Effector memory CD4-positive, alpha-beta T cell (primary cell): ENCODE data around the gene TIMM50.

Experiments
- DNase-seq, 3 donors: peaks; one replicate each; pipeline ENCODE4 v3.0.0-alpha.2; 2020
- H3K27ac ChIP-seq: 2 replicates; pipeline ENCODE4 v1.7.0; 2013; ENCODE audit warnings: mild to moderate bottlenecking, low read length, moderate library complexity; ENCODE audit not compliant: insufficient read depth, poor library complexity, severe bottlenecking
- H3K27me3 ChIP-seq: replicated peaks from 2 replicates; pipeline ENCODE4 v1.7.0; 2013; ENCODE audit warnings: mild to moderate bottlenecking, low read length; ENCODE audit not compliant: insufficient read depth, control insufficient read depth, poor library complexity, severe bottlenecking
- H3K36me3 ChIP-seq: 2 replicates; pipeline ENCODE4 v1.7.0; 2013; ENCODE audit warnings: mild to moderate bottlenecking, low read length, moderate library complexity; ENCODE audit not compliant: control insufficient read depth, insufficient read depth
- H3K4me1 ChIP-seq: 2 replicates; pipeline ENCODE4 v1.7.0; 2013; ENCODE audit warnings: low read length, mild to moderate bottlenecking; ENCODE audit not compliant: control insufficient read depth, insufficient read depth, poor library complexity, severe bottlenecking
- H3K4me3 ChIP-seq: 2 replicates; pipeline ENCODE4 v1.7.0; 2013; ENCODE audit warnings: low read length, low read depth, mild to moderate bottlenecking; ENCODE audit not compliant: insufficient read depth, poor library complexity, severe bottlenecking
- H3K9me3 ChIP-seq: 2 replicates; pipeline ENCODE4 v1.7.0; 2013; ENCODE audit warnings: mild to moderate bottlenecking, low read length, moderate library complexity; ENCODE audit not compliant: control insufficient read depth
- total RNA-seq, 3 donors: gene quantifications; one replicate each; lab custom pipeline; 2026; lab: John Stamatoyannopoulos, UW

Gene TIMM50
- 23.2 to 31.0 (median 28.8) reads per million in 3 donors for total RNA-seq

DNA sequence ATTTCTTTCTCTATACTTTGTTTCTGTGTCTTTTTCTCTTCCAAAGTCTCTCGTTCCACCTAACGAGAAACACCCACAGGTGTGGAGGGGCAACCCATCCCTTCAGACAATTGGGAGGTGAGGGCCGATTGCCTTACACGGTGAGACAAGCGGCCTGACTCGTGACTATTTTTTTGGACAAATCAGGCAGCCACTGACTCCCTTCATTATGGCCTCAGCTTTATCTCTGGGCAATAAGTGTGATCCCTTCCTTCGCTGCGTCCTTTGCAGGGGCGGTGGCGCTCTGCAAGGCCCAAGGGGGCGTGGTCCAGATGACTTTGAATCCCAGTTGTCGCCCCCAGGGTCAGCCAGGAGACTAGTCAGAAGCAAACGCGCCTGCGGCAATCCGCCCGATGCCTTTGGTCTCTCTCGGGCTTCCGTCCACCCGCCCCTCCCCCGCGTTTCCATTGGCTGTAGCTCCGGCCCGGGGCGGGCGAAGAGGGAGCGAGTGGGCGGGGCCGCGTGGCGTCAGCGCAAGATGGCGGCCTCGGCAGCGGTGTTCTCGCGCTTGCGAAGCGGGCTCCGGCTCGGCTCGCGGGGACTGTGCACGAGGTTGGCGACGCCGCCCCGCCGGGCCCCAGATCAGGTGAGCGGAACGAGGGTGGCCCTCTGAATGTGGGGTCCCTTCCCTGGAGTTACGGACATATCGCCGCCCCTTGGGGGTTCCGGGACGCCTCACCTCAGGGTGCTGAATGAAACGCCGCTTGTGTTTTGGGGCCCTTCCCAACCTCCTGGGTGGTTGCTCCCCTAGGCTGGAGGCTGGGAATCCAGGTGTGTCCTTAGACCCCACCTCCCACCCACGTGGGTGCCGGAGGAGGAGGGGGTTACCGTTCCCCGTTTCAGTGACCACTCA, at the start of gene TIMM50:
TSS of gene TIMM50 (plus strand) at position 502 of the 892 bp plus-strand sequence. CDS start at position 518, 16 bp downstream.
- Histone ChIP-seq H3K4me3 (peak within 1 kb of the TSS; percentile 91), H3K4me1 (peaks cover 14% of the 10 kb centered on the region), H3K27ac (peak within 1 kb of the TSS; percentile 79), H3K36me3 (peaks cover 13% of the 10 kb centered on the region), H3K27me3 (no peaks in the 10 kb centered on the region), H3K9me3 (no peaks in the 10 kb centered on the region)
- DNase-seq: peak; percentile 91 to 95 (median 93)

DNA sequence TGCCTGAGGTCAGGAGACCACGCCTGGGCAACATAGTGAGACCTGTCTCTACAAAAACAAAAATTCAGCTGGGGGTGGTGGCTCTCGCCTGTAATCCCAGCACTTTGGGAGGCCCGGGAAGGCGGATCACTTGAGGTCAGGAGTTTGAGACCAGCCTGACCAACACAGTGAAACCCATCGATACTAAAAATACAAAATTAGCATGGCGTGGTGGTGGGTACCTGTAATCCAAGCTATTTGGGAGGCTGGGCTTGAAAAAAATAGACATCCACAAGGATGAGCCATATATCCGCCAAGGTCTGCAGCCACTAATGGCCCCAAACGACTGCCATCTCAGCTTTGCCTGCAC, 48.0 kb upstream of the TIMM50 start:
- Histone ChIP-seq H3K9me3 (no peaks in the 10 kb centered on the region), H3K4me3 (no peak overlapping the region), H3K27ac (no peak overlapping the region), H3K27me3 (no peaks in the 10 kb centered on the region), H3K4me1 (peaks cover 29% of the 10 kb centered on the region), H3K36me3 (peaks cover 27% of the 10 kb centered on the region)
- no peak for DNase-seq

DNA sequence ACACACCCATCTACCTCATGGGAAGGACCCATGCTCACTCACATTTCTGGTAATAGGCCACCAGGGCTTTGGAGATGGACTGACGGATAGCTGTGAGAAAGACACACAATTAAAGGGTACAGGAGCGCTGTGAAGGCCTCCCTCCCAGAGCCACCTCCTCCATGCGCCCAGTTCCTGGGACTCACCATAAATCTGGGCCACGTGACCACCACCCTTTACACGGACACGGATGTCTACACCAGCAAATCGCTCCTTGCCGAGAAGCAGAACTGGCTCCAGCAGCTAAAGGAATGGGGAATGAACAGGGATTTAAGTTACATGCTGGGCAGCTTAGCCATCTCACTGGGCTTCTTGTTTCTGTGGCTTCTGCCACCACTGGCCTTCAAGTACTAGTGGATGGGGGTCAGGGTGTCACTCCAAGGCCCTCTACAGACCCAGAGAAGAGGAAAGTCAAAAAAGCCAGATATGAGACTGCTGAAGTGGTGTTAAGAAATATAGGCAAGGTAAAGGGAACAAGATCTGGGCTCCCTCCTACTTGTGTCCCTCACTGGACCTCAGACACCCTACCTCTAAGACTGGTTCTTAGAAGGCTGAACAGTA, 47.1 kb upstream of the TIMM50 start:
- no peak for DNase-seq
- H3K27ac ChIP-seq: peak overlapping the region; percentile 94
- peaks cover 29% of the 10 kb centered on the region for H3K4me1 ChIP-seq
- peaks cover 27% of the 10 kb centered on the region for H3K36me3 ChIP-seq
- H3K4me3 ChIP-seq: no peak overlapping the region
- H3K9me3 ChIP-seq: no peaks in the 10 kb centered on the region
- no peaks in the 10 kb centered on the region for H3K27me3 ChIP-seq

DNA sequence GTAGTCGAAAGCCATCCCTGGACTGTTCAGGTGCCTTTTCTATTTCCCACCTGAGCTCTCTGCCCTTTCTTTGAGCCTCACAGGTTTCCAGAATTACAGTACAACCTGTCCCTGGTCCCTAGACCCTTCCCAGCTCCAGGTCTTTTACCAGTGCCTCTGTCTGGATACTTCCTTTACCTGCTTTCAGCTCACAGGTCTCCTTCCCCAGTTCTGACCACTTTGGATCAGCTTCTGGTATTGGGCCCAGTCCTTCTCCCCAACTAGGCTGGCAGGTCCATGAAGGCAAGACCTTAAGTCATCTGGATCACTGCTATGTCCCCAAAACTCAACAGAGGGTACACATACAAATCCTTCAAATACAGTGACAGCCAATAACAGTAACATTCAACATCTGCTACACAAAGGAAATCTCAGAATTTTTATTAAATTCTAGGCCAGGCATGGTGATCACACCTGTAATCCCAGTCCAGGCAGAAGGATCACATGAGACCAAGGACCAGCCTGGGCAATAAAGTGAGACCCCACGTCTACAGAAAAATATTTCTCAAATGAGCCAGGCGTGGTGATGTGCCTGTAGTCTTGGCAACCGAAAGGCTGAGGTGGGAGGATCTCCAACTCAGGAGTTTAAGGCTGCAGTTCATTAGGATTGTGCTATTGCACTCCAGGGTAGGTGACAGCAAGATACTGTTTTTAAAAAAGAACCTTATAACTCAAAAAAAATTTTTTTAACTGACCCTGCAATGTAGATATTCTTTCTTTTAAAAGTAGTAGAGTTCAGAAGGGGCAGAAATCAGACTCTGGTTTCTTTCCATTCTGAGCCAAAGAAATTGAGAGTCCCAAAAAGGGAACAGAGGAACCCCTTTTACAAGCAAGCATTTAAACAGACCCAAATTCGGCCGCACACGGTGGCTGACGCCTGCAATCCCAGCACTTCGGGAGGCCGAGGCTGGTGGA, 46.2 kb upstream of the TIMM50 start:
- H3K4me3 ChIP-seq: peak overlapping the region; percentile 93
- peak overlapping the region; percentile 94 for H3K27ac ChIP-seq
- H3K4me1 ChIP-seq: peaks cover 29% of the 10 kb centered on the region
- H3K36me3 ChIP-seq: peaks cover 27% of the 10 kb centered on the region
- H3K9me3 ChIP-seq: no peaks in the 10 kb centered on the region
- no peaks in the 10 kb centered on the region for H3K27me3 ChIP-seq
- DNase-seq: no peak

DNA sequence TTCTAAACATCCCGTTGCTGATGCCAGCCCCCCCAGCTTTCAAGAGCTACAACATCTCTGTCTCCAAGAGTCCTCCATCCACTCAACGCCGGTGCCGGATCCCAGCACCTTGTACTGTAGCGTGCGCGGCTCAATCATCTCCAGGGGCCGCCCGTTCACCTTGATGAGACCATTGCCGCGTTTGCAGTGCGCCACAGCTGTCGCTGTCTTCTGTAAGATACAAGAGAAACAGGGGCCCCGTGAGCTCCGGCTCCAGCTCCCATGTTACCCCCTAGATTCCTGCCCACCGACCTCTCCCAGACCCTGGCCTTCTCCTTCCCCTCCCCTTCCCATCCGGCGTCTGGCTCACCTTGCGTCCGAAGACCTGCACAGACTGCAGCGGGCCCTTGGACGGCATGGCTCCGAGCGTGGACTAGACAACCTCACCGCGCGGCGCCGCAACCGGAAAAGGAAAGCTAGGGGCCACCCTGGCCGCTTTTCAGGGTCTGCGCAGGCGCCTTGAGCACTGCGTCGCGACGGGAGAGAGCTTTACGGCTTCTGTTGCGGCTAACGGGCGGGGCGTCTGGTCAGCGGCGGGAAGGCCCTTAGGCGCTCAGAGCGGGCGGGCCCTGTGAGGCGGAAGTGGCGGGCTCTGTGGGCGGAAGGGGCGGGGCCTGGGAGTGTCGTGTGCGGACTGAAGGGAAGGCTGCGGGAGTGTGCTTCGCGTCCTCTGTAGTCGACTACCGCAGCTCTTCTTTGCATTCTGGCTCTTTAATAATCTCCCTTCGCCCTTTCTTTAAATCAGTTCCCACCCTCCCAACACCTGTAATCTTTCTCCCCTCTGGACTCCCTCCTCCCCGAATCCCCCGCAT, 44.9 kb upstream of the TIMM50 start, which contains the start of gene RPS16:
TSS of gene RPS16 (minus strand) at position 451 of the 851 bp plus-strand sequence. CDS start at position 397, 54 bp downstream.
- Histone ChIP-seq H3K27me3 (no peaks in the 10 kb centered on the region), H3K36me3 (peaks cover 27% of the 10 kb centered on the region), H3K4me3 (peak within 1 kb of the TSS; percentile 93), H3K9me3 (no peaks in the 10 kb centered on the region), H3K27ac (peak within 1 kb of the TSS; percentile 94), H3K4me1 (peaks cover 25% of the 10 kb centered on the region)
- peak; percentile 98 to 99 (median 98) for DNase-seq

DNA sequence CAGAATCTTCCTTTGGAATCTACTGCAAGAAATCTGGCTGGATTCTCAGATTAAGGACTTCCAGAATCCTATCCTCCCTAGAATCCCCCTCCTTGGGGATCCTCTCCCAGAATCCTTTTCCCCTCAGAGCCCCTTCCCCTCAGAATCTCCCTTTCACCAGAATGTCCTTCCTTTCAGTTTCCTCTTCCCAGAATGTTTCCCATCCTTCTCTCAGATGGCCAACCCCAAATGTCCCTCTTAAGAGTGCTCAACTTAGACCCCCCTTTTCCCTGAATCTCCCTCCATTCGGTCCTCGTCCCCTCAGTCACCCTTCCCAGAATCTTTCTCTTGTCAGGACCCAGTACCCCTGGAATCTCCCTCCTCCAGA, 44.3 kb upstream of the TIMM50 start:
- no peak for DNase-seq
- peaks cover 20% of the 10 kb centered on the region for H3K4me1 ChIP-seq
- H3K36me3 ChIP-seq: peaks cover 27% of the 10 kb centered on the region
- H3K9me3 ChIP-seq: no peaks in the 10 kb centered on the region
- H3K4me3 ChIP-seq: peak overlapping the region; percentile 51
- H3K27ac ChIP-seq: peak overlapping the region; percentile 94
- no peaks in the 10 kb centered on the region for H3K27me3 ChIP-seq

DNA sequence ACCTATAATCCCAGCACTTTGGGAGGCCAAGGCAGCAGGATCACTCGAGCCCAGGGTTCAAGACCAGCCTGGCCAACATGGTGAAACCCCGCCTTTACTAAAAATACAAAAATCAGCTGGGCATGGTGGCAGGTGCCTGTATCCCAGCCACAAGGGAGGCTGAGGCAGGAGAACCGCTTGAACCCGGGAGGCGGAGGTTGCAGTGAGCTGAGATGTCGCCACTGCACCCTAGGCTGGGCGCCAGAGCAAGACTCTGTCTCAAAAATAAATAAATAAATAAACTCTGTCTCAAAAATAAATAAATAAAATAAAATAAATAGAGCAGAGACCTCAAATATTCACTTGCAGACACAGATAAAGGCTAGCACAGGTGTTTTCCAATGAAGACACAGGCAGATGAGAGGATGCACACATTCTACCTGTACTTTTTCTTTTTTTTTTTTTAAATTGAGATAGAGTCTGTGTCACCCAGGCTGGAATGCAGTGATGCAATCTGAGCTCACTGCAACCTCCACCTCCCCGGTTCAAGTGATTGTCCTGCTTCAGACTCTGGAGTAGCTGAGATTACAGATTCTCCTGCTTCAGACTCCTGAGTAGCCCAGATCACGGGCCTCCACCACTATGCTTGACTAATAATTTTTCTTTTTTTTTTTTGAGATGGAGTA, 42.2 kb upstream of the TIMM50 start:
- DNase-seq: no peak
- H3K27ac ChIP-seq: no peak overlapping the region
- no peaks in the 10 kb centered on the region for H3K9me3 ChIP-seq
- H3K27me3 ChIP-seq: no peaks in the 10 kb centered on the region
- no peak overlapping the region for H3K4me3 ChIP-seq
- H3K4me1 ChIP-seq: peaks cover 20% of the 10 kb centered on the region
- H3K36me3 ChIP-seq: peaks cover 15% of the 10 kb centered on the region

DNA sequence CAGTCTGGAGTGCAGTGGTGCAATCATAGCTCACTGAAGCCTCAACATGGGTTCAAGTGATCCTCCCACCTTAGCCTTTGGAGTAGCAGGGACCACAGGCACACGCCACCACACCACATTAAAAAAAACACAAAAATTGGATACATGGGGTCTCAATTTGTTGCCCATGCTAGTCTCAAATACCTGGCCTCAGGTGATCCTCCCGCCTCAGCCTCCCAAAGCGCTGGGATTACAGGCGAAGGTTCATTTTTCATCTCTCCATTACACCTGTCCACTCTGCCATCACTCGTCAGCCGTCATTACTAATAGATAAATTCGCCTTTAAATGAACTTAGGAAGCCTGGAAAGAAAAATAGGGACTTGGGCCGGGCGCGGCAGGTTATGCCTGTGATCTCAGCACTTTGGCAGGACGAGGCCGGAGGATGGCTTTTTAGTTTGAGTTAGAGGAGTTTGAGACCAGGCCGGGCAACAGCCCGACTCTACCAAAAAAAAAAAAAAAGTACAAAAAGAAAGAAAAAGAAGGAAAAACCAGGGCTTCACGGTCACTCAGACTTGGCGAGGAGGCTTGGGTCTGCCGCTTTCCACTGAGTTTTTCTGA, 35.9 kb upstream of the TIMM50 start:
- Histone ChIP-seq H3K27me3 (no peaks in the 10 kb centered on the region), H3K36me3 (no peaks in the 10 kb centered on the region), H3K4me3 (peak overlapping the region; percentile 88), H3K4me1 (peaks cover 21% of the 10 kb centered on the region), H3K9me3 (no peaks in the 10 kb centered on the region), H3K27ac (peak overlapping the region; percentile 95)
- DNase-seq: no peak
